Choroid plexus epithelial cell (primary cell): Measurements from ENCODE around the gene SLC6A11.

Source experiments
- DNase-seq: peaks from one replicate; pipeline ENCODE4 v3.0.0-alpha.2; 2010; ENCODE audit warnings: low read depth
- H3K4me3 ChIP-seq: 2 replicates; pipeline ENCODE4 v1.5.1; 2011; ENCODE audit warnings: low read depth, mild to moderate bottlenecking, control low read depth, low read length, moderate library complexity
- TF ChIP-seq, protein P1 (sequence below): conservative IDR thresholded peaks from 2 replicates; pipeline ENCODE4 v1.5.1; 2011; ENCODE audit warnings: low read depth, mild to moderate bottlenecking, control low read depth, inconsistent platforms, low read length, moderate library complexity

SLC6A11 gene

GRCh38 chr3:10774129-10774670 lies 41.8 kb upstream of the SLC6A11 start:
- TF ChIP-seq, protein P1, sequence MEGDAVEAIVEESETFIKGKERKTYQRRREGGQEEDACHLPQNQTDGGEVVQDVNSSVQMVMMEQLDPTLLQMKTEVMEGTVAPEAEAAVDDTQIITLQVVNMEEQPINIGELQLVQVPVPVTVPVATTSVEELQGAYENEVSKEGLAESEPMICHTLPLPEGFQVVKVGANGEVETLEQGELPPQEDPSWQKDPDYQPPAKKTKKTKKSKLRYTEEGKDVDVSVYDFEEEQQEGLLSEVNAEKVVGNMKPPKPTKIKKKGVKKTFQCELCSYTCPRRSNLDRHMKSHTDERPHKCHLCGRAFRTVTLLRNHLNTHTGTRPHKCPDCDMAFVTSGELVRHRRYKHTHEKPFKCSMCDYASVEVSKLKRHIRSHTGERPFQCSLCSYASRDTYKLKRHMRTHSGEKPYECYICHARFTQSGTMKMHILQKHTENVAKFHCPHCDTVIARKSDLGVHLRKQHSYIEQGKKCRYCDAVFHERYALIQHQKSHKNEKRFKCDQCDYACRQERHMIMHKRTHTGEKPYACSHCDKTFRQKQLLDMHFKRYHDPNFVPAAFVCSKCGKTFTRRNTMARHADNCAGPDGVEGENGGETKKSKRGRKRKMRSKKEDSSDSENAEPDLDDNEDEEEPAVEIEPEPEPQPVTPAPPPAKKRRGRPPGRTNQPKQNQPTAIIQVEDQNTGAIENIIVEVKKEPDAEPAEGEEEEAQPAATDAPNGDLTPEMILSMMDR, result no peak
- no peak overlapping the region for H3K4me3 ChIP-seq
- DNase-seq, result no peak

DNA sequence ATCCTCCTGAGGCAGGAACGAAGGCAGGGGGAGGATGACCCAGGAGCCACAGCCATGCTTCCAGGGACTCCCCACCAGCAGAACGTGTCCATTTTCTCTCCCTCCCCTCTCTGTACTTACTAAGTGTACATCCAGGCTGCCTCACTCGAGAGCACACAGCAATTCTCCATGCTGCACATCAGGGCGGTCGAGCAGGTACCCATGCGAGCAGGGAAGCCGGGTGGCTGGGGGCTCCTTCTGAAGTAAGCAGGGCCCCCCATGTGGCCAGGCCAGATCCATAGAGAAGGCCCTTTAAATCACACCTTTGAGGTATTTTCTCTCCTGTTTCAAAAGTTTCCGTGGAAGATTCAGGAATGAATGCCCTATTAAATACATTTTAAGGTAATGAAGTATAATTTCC lies 41.2 kb upstream of the SLC6A11 start:
- H3K4me3 ChIP-seq, result no peak overlapping the region
- DNase-seq, result no peak
- TF ChIP-seq, protein P1, result no peak

- TF ChIP-seq, protein P1, result no peak
- H3K4me3 ChIP-seq, result no peak overlapping the region
- no peak for DNase-seq
Observed at GRCh38 chr3:10775259-10775658, 40.8 kb upstream of the SLC6A11 start.

DNA sequence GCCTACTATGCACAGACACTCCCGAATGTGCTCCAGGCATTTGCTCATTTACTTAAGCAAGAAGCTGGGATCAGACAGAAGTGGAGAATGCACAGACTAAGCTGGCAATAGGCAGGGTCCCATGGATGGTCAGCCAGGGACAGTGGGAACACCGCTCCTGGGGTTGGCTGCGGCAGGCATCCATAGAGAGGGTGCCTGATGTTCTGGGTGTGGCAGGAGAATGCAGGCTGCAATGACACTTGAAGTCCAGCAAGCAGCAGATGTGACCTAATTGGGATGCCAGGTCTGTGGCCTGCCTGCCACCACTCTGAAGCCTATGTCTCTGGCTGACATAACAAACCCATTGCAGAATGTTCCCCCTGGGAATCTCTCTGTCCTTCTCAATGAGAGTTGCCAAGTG lies 40.2 kb upstream of the SLC6A11 start:
- DNase-seq, result no peak
- TF ChIP-seq, protein P1, result no peak
- no peak overlapping the region for H3K4me3 ChIP-seq

- TF ChIP-seq, protein P1, result no peak
- H3K4me3 ChIP-seq, result no peak overlapping the region
- DNase-seq, result no peak
Observed at GRCh38 chr3:10777627-10778026, 38.4 kb upstream of the SLC6A11 start.

GRCh38 chr3:10778492-10779292 lies 37.3 kb upstream of the SLC6A11 start:
- TF ChIP-seq, protein P1, result no peak
- no peak overlapping the region for H3K4me3 ChIP-seq
- DNase-seq, result no peak
